ENCODE measurements around the gene CUX1.
A peak's percentile ranks its signal among the peaks of the same experiment; 100 is the strongest.
"Not testable (repeated sequence)": the region's sequence is repeated elsewhere in the genome, so short reads cannot be mapped to it uniquely, and the experiment has no call there.

The CUX1 gene

DNA sequence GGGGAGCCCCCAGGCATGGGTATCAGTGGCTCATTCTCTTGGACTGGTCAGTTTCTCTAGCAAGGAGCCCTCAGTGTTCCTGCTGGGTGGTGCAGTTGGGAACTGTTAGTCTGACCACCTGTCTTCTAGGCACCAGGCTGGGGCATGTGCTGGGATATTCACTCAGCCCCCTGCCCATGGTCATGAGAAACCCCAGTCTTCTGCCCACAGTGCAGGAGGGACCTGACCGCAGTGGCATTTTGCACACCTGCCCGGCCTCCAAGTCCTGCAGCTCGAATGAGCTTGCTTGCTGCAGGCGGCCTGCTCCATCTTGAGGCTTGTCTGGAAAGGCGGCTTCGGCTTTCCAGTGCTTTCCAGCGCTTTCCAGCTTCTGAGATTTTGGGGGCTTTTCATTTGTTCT is 36.3 kb downstream of the CUX1 start:
- no peak for DNase-seq (ENCODE audit: low read depth in 2 of 2, low spot score in 1 of 2)

DNA sequence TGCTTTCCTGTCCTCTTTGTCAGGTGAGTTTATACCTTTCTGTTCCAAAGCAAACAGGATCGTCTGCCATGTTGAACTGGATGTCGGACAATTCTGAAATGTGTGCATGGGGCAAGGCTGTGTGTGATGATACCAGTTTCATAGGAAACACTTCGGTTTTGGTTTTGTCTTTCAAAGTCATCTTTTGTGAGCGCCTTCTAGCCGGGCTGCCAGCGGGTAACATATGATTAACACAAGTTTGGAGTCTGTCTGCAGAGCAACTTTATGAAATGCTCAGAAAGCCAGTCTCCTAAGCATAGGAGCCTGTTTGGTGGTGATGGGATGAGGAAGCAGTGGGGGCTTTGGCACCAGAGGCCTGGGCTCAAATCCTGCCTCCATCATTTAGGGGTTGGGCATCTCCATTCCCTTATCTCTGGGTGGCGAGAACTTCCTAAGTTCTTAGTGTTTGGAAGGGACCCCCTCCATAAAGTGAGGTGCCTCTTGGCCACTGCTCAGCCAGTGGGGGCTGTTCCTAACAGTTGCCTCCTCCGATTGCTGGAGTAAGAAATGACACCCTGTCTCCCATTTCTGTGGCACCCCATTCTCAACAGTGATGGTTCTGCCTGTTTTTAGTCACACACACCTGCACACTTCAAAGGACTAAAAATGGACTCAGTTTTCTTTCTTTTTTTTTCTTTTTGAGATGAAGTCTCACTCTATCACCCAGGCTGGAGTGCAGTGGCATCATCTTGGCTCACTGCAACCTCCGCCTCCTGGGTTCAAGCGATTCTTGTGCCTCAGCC is 36.8 kb downstream of the CUX1 start:
- no peak for DNase-seq (ENCODE audit: low read depth in 2 of 2, low spot score in 1 of 2)

DNA sequence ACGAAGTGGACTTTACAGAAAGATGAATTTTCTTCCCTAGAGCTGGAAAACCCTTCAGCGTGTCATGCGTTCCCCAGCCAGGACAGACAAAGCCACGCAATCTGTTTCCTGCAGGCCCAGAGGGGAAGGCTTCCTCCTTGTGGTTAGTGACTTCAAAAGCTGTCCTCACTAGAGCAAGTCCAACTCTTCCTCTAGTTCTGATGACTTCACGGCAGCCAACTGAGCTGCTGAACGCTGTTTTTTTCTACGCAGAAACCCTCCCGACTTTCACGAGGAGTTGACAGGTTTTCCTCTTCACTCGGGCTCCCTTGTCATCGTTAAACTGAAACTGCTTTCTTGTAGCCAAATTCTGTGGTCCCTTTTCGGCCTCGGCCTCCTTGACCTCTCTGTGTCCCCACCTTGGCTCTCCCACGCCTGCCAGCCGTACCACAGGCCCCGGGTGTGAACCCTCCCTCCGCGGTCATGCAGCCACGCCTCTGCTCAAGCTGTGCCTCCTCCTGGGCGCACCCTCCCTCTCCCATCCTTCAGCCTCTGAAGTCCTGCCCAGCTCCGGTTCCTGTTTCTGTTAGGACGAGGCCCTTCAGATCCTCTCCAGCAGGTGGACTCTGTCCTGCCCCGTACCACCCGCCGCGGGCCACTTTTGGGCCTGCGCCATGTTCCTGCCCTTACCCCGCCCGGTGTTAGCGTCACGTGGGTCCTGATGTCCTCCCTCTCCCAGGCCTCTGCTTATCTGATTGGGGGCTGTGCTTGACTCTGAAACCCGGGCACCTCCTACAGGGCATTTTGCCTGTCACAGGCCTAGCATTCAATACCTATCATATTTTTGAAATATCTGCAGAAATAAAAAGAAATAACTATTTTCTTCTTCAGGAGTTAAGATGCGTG is 39.3 kb downstream of the CUX1 start:
- peak; percentile 52 to 53 for DNase-seq (ENCODE audit: low read depth in 2 of 2, low spot score in 1 of 2)

DNA sequence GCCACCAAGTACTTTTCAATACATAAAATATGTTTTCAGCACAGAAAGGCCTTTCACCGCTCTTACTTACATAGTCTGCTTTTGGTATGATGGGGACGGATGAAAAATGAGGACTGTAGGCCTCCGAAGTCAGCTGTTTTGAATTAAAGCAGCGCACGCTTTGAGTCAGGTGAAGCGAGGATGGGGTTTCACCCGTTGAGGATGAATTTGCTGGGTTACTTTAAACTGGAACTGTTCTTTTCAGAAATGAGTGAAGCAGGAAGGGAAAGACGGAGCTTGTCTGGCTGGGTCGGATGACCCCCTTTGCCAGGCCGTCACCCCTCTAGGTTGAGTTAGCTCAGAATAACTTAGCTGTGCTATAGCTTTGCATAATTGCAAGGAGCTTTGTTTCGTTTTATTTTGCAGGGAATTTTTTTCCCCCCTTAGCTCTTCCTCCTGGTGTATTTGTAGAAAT is 40.0 kb downstream of the CUX1 start:
- DNase-seq (ENCODE audit: low read depth in 2 of 2, low spot score in 1 of 2), result no peak

DNA sequence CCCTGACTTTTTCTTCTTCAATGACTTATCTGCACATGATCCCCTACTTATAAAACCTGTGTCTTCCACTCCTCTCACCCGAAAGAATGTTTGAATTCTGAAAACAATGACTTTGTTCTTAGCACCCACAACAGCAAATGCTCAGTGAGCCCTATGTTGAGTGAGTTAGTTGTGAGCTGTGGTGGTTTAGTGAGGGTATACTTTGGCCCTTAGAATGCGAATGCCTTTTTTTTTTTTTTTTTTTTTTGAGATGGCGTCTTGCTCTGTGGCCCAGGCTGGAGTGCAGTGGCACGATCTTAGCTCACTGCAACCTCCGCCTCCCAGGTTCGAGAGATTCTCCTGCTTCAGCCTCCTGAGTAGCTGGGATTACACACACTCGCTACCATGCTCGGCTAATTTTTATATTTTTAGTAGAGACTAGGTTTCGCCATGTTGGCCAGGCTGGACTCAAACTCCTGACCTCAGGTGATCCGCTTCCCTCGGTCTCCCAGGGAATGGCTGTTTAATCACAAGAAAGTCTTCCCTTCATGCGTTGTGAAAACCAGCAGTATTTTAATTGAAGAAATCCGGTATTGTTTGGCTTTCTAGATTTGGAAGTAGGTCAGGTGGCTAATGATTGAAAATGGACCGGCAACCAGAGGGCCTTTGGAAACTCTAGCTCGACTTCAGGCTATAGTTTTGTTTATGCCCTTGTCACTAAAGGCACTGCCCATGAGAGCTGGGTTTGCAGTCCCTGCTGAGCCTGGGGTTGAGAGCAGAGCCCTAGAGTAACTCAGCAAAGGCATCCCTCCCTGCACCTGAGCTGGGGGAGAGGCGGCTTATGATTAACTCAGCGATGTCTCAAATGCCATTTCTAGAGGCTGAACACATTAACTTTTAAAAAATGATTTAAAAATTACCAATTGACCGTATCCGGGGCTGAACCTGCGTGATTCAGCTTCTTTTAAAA is 41.3 kb downstream of the CUX1 start:
- no peak for DNase-seq (ENCODE audit: low read depth in 2 of 2, low spot score in 1 of 2)

DNA sequence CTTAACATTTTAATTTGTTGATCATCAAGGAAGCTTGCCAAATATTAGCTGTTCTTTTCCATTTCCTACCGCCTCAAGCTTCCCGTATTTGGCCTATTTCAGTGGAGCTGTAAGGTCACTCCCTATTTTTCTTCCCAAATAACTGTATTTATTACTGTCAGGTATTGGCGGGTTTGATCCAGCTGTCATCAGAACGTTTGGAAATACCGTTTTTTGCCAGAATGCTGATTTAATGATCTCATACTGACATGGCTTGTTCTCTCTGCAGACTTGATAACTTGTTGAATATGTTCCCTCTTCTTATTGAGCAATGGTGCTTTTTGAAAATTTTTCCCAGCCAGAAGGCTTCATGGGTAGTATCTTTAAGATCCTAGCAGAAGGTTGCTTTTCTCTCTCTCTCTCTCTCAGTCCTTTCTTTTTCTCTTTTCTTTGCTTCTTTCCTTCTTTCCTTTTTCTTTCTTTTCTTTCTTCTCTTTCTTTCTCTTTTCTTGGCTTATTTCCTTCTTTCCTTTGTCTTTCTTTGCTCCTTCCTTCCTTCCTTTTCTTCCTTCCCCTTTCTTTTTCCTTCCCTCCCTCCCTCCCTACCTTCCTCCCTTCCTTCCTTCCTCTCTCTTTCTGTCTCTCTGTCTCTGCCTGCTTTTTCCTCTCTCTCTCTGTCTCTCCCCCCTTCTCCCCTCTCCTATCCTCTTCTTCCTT is 42.1 kb downstream of the CUX1 start:
- no peak for DNase-seq (ENCODE audit: low read depth in 2 of 2, low spot score in 1 of 2)

DNA sequence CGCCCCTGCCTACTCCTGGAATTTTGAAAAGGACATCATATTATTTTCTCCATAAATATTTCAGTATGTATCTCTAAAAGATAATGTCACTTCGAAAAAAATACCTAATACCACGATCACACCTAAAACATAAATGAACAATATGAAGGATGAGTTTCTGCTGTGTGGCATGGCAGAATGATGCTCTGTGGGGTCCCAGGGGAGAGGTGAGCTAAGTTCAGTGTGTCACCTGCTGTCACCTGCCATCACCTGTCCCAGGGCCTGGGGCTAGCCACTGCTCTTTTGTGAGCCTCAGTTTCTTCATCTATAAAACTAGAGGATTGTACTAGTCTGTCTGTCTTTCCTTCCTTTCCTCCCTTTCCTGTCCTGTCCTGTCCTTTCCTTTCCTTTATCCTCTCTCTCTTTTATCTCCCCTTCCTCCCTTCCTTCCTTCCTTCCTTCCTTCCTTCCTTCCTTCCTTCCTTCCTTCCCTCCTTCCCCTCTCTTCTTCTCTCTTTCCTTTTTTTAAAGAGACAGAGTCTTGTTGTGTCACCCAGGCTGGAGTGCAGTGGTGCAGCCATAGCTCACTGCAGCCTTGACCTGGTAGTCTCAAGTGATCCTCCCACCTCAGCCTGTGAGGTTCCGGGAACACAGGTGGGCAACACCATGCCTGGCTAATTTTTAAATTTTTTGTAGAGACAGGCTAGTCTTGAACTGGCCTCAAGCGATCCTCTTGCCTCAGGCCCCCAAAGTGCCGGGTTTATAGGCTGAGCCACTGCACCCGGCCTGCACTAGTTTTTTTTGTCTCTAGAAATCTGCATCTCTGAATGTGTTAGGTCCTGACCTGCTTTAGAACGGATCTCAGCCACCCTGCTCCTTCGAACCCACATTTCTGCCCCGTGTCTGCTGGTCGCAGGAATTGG is 43.1 kb downstream of the CUX1 start:
- no peak for DNase-seq (ENCODE audit: low read depth in 2 of 2, low spot score in 1 of 2)

DNA sequence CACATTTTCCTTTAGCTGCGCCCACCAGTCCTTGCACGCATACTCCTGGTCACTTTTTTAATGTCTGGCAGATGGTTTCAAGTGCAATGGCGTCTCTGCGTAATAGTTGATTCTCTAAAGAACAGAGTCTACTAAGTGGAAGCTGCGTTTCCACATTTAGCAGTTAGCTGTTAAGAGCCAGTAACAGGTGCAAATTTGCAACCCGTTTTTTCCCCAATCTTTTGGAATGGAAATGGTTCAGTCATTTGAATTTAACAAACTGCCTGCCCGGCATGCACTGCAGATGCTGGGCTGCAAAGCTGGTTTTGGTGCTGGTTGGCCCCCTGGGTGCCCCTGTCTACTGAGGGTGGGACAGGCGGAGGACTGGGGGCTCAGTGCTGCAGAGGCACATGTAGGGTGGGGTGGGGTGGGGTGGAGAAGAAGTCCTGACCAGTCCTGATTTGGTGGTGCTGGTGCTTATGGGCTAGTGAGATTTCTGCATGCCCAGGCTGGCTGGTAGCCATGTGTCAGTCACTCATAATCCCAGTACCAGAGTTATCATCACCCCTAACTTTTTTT is 43.9 kb downstream of the CUX1 start:
- DNase-seq (ENCODE audit: low read depth in 2 of 2, low spot score in 1 of 2), result no peak

DNA sequence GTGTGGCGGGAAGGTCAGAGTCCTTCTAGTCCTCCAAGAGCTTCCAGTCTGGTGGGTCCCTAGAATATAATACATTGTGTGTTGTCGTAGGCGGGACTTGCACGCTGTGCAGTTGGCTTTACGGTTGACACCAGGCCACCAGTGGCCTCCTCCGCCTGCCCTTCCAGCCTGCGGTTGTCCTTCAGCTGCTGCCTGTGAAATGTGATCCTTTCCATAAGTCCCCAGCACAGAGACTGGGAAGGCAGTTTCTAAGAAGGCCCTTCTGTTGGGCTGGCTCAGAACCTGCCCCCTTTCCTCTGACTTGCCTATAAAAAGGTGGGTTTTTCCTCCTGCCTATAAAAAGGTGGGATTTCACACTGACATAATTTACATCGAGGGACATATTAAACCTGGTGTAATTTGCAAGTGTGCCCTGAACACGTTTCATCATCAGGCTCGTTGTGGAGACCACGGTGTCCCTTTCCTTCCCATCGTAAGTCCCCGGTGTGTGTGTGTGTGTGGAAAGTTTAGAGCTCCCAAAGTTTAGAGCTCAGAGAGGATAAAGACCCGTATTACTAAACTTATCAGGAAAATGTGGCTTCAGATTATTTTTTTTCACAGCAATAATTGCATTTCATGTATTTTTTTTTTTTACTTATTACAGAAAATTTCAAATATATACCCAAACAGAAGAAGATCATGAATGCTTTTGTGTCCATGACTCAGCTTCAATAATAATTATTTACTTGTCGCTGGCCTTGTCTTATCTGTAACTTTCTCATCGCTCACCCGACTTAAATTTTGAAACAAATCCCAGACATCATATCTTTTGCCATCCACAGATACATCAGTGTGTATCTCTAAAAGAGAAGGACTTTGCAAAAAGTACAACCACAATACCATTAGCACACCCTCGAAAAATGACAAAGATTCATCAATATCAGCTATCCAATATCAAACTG is 45.1 kb downstream of the CUX1 start:
- DNase-seq (ENCODE audit: low read depth in 2 of 2, low spot score in 1 of 2), result no peak

DNA sequence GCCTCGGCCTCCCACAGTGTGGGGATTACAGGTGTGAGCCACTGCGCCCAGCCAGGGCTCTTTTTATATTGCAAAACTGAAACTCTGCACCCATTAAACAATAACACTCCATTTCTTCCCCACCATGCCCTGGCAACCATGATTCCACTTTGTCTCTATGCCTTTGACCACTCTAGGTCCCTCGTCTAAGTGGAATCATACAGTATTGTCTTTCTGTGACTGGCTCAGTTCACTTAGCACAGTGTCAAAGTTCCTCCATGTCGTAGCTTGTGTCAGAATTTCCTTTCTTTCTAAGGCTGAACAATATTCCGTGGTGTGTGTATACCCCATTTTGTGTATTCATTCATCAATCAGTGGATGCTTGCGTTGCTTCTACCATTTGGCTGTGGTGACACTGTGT is 46.2 kb downstream of the CUX1 start:
- no peak for DNase-seq (ENCODE audit: low read depth in 2 of 2, low spot score in 1 of 2)

DNA sequence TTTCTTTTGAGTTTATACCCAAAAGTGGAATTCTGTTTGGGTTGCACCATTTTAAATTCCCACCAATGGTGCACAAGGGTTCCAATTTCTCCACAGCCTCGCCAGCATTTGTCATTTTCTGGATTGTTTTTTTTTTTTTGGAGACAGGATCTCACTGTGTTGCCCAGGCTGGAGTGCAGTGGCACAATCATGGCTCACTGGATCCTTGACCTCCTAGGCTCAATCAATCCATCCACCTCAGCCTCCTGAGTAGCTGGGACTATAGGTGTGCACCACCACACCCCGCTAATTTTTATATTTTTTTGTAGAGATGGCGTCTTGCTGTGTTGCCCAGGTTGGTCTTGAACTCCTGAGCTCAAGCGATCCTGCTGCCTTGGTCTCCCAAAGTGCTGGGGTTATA is 46.6 kb downstream of the CUX1 start:
- no peak for DNase-seq (ENCODE audit: low read depth in 2 of 2, low spot score in 1 of 2)

DNA sequence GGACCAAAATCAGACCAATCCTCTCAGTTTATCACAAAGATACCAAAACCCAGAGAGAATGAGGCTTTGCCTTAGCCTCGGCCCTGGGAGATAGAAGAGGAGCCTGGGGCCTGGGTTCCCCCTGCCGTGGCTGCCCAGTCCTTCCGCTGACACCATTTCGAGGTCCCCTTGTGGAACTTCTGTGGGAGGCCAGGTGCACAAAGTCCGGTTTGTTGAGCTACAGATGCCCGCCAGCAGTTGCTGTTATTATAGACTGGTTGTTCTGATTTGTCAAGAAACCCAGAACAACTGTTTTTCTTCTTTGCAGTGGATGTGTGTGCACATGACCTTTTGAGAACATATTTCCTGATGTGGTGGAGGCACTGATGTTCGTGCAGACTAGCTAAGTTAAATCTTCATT is 47.6 kb downstream of the CUX1 start:
- no peak for DNase-seq (ENCODE audit: low read depth in 2 of 2, low spot score in 1 of 2)

DNA sequence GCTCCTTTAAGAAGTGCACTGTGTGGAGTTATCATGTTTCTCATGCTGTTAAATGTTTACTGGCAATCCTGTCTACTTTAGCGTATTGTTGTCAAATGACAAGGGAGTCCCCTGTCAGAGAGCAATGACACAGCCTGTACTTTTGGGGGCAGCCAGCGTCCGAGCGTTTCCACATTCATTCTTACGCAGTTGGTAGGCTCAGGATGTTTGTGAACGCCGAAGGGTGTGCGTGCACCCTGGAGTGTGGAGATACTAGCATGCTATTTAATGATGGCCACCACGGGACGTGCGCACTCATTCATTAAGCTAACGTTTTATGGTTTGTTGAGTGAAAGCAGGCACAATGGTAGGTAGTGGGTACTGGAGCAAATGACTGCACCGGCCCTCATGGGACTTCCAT is 48.0 kb downstream of the CUX1 start:
- no peak for DNase-seq (ENCODE audit: low read depth in 2 of 2, low spot score in 1 of 2)

DNA sequence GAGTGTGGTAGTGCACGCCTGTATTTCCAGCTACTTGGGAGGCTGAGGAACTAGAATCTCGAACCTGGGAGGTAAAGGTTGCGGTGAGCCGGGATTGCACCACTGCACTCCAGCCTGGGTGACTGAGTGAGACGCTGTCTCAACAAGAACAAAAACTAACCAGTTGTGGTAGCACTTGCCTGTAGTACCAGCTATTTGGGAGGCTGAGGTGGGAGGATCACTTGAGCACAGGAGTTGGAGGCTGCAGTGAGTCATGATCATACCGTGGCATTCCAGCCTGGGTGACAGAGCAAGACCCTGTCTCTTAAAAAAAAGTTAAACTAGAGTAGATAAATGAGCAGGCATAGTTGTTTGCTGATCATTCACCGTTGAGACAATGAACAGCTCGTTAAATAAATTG is 48.9 kb downstream of the CUX1 start:
- DNase-seq (ENCODE audit: low read depth in 2 of 2, low spot score in 1 of 2), result no peak

DNA sequence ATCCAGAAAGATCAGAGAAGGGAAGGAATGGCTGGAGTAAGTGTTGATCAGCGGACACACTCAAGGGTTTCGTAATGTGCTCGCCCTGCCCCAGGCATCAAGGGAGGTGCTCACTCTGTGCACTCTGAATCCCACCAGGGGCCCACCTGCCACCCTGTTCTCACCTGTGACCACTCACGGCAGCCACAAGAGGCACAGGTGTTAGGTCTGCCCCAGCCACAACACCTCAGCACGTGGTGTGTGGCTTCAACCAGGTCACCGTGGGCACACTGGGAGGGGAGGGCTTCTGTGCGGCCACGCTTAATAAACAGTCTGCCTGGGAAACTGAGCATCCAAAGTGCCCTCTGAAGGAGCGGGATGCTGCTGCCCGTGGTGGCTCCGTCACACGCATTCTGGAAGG is 49.8 kb downstream of the CUX1 start:
- DNase-seq (ENCODE audit: low read depth in 2 of 2, low spot score in 1 of 2), result no peak

DNA sequence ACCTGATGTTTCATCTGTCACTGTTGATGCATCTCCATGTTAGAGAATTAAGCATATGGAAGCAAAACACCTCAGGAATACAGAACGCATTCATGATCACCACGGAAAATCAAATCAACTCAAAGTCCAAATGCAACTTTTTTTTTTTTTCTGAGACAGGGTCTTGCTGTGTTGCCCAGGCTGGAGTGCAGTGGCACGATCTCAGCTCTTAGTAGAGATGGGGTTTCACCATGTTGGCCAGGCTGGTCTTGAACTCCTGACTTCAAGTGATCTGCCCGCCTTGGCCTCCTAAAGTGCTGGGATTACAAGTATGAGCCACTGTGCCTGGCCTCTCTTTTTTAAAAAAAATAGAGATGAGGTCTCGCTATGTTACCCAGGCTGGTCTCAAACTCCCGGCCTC is 50.3 kb downstream of the CUX1 start:
- DNase-seq (ENCODE audit: low read depth in 2 of 2, low spot score in 1 of 2), result not testable (repeated sequence)

DNA sequence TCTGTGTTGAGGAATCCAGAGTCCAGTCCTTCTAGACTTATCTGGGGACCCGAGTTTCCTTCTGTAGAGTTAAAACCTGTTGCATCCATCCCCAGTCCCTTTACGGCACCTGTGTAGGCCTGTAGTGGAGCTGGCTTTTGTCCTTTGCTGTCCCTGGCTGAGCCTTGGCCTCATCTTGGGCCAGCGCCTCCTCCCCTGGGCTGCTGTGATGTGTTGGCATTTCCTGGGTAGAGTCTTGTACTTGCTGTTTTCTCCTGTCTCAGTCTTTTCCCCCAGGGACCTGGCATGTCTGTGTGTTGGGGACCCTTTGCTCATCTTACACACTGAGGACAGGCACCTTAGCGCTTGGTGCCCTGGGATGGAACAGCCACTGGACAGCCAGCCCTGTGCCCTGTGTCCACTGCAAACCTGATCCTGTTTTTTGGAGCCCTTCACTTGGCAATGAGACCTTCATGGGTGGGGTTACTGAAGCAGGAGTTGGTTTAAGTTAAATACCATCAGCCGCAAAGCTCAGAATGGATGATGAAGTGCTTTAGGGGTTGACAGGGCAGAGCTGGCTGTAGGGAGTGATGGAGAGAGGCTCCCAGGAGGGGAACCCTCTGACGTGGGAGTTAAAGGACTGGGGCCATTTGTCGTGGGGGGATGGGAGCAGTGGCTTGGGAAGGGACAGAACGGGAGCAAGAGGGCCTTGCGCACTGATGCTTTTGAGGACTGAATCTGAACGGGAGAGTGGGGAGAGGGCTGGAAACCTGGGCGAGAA is 50.9 kb downstream of the CUX1 start:
- DNase-seq (ENCODE audit: low read depth in 2 of 2, low spot score in 1 of 2), result no peak

All from stimulated activated CD8-positive, alpha-beta memory T cell treated with anti-CD3 and anti-CD28 coated beads, Interleukin-4, amount 100 ng/mL, for 1 hour (primary cell).